DMS153 (cell line): ENCODE data around the gene SRSF8.
"Not testable (repeated sequence)": the region's sequence is repeated elsewhere in the genome, so short reads cannot be mapped to it uniquely, and the experiment has no call there.

ENCODE experiments used
- DNase-seq: peaks from one replicate; lab custom pipeline; 2025; lab: John Stamatoyannopoulos, UW

Gene SRSF8

DNA sequence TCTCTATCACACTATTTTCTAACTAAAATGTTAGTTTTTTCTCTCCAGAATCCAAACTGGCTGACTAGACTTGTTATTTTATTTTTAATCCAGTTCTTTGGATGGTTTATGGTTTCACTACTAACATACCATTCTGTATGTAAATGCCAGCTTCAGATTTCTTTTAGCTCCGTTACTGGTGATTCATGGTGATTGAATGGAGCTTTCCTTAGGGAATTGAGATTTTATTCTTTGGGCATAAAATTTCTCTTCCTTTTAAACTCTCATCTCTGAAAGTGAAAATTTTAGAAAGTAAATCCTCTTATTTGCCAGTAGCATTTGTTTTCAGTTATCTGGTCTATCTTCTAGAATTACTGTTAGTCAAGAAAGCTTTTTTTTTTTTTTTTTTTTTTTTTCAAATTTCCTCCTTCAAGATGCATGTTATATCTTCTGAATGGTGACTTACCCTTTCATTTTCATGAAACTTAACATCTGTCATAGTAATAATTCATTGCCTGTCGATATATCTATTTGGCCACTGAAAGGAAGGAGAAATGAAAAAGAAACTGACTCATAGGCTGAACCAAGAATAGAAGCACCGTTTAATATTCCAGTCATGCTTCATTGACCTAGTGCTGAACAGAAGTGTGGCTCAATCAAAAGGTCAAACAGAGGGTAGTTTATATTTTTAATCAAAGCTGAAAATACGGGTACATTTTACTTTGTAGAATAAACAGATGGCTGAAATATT lies 29.3 kb downstream of the SRSF8 start:
- no peak for DNase-seq

DNA sequence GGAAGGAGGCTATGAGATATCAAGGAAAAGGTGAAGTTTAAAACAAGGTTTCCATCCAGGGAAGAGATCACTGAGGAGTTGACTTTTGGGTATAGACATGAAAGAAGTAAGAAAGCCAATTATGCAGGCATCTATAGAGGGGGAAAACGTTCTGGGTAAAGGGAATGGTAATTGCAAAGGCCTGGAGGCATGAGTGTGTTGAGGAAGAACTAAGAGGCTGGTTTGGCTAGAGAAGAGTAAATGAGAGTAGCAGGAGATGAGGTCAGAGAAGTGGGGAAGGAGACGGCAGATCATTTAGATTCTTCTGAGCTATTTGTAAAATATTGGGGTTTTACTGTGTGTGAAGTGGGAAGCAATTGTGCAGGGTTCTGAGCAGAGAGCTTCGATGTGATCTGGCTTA lies 30.5 kb downstream of the SRSF8 start:
- no peak for DNase-seq

DNA sequence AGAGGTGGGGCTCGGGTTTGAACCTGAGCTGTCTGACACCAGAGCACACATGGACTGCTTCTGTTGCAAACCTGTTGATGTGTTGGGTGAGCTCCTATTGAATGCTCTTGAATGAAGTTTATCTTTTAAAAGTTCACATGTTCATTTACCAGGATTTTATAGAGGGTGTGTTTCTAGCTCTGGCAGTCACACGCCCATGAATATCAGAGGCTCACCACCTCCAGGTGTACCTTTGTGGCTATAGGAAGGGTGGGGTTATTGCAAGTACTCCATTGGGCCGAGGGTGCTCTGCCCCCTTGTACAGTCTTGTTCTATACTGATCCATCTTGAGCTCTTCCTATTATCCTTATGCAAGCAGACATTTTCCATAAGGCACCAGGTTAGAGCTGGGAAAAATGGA lies 32.1 kb downstream of the SRSF8 start:
- DNase-seq = no peak

DNA sequence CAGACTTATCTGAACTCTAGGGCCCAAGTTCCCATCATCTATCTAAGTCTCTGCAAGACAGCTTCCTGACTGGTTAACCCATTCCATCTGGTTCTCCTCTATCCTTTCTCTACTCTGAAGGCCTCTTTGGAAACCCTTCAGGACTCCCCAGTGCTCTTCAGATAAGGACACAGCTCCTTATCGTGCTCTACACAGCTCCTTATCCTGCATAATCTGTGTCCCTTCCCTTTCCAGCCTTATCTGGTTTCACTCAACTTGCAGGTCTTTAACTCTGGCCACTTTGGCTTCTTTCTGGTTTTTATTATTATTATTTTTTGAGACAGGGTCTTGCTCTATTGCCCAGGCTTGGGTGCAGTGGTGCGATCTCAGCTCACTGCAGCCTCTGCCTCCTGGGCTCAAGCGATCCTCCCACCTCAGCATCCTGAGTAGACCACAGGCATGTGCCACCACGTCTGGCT lies 33.5 kb downstream of the SRSF8 start:
- no peak for DNase-seq

DNA sequence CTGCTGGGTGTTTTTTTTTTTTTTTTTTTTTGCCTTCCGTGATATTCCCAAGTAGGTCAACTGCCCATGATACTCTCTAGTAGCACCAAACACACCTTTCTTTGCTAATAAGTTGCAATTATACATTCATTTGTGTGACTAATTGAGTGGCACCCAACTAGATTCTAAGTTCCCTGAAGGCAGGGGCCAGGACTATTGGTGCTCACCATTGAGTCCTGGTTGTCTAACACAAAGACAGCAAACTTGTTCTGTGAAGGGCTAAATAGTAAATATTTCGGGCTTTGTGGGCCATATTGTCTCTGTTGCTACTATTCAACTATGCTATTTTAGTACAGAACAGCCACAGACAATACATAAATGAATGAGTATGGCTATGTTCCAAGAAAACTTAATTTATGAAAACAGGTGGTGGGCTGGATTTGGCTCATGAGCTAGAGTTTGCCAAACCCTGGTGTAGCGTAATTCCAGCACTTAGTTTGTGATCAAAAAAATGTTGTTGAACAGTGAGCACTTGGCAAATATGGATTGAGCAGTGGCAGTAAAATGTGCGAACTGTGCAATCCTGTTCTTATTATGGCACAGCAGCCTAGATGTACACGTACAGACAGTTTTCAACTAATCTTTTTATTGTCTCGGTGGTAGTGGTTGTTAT lies 34.3 kb downstream of the SRSF8 start:
- DNase-seq = no peak

DNA sequence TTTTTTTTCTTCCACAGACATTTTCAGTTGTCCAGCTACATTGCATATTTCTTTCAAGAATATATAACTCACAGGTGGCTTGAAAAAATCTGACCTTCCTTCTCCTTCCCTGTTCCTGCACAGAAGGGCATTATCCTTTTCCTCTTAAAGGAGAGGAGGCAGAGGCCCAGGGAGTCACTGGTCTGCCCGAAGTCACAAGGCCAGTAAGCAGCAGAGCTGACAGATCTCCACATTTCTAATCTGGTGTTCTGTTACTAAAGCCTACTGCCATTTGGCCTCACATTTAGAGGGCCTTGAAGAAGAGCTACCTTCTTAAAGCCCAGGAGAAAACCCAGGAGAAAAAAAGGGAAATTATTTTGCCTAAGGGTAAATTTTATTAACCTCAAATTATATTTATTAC lies 35.2 kb downstream of the SRSF8 start:
- DNase-seq = no peak

DNA sequence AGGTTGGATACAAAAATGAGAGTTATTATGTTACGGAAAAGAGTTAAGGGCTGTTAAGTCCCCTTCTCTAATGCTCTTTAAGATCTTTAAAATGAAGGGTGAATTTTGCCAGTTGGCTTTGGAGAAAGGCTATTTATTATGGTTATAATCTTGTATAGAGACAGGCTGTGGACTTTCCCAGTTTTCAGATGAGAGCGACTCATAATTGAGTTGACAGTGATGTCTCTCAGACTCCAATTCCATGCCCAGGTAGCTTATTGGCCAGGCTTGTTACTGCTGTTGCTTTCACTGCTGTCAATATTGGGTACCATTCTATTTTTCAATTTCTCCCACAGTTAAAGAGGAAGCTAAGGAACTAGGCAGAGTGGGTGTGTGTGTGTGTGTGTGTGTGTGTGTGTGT lies 36.0 kb downstream of the SRSF8 start:
- DNase-seq = no peak

DNA sequence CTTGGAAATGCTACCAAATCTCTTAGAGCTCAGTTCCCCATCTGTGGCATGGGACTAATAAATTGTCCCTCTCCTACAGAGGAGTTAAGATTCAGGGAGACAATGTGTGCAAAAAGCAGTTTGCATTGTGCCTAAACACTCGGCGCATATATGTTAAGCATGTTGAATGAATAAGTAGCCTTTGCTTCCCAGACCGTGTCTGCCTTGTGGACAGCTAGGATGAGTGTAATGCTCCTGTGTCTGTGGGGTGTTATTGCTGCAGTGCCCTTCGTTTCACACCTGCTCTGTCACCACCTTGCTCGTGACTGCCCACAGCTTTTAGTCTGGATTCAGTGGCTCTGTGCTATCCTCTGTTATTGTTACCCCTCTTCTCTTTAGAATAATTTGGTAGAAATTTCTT lies 37.0 kb downstream of the SRSF8 start:
- no peak for DNase-seq

DNA sequence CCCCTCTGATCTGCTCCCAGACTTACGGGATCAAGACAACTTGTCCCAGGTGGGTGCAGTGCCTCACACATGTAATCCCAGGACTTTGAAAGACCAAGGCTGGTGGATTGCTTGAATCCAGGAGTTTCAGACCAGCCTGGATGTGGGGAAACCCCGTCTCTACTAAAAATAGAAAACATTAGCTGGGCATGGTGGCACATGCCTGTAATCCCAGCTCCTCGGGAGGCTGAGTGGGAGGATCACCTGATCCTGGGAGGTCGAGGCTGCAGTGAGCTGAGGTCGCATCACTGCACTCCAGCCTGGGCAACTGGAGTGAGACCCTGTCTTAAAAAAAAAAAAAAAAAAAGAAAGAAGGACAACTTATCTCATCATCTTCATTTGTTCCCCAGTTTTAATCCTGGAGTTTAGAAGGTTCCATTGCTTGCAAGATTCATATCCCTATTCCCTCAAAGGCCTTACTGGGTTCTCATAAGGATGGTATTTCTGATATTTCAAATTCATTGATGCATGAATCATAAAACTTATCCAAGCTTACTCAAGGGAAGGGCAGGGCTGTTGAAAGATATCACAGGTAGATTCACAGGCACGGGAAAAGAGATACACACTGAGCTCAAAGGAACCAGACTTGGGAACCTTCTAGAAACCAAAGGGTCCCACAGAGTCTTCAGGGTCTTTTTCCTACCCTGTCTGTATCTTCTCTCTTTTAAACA lies 37.6 kb downstream of the SRSF8 start:
- DNase-seq = no peak

DNA sequence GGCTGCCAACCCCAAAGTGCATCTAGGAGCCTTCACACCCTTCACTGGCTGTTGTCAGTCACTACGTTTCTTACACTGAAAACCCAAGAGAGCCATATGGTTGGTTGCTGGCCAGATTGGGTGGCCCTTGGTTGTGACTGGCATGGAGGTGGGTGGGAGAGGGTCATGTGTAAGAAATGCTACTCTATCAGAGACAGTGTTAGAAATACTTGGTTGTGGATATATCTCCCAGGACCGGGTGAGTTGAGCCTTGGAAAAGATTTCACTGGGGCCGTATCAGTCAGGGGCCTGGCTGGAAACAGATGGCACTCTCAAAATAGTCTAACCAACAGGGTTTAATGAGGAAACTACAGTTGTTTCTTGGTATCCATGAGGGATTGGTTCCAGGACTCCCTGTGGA lies 38.1 kb downstream of the SRSF8 start:
- DNase-seq = no peak

DNA sequence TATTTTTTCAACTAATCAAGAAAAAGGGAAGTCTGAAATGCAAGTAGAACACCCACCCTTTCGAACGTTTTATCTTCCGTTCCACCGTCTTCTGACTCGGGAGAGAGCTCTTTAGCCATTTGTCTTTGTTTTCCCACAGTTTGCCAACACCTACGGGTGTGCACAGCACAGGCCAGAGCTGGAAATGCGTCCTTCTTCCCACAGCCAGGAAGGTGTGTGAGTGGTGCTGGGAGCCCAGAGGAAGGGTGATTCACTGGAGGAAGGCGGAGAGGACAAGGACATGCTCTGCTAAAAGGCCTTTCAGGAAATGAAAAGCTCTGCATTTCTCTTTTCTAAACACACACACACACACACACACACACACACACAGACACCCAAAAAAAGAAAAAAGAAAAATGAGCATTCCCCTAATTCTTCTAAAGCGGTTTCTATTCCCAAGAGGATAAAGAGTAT lies 41.5 kb downstream of the SRSF8 start:
- DNase-seq = no peak

DNA sequence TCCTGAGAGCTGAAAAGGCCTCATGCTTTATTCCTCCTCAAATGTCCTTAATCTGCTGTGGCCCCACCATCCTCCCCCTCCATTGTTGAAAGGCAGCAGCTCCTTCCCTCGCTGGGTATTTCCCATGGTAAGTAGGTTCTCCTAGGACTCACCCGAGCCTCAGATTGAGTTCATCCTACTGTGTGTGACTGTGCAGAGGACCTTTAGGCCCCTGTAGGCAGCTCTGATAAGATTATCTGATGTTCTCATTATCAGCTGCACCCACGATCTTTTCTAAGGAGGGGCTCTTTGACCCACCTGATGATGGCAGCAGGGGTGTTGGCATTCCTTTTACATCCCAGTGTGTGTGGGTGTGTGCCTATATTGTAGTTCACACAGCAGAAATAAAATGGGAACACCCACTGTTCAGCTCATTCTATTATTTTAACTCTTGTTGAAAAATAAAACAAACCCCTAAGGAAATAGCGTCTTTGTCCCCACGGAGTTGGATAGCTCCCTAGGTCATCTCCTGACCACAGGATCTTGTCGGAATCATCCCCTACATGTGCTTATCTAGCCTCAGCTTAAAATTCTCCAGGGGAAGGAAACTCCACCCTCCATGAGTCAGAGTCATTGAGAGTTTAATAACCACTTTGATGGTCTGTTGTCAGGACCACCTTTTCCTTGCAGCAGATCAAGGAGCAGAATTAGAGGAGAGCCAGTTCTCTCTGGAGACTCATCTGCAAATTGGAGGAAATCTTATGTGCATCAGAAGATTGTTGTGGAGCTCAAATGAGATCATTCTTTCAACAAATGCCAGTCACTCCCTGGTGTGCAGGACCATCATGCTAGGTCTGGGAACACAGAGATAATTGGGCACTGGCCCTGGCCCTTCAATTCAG lies 42.2 kb downstream of the SRSF8 start:
- no peak for DNase-seq

DNA sequence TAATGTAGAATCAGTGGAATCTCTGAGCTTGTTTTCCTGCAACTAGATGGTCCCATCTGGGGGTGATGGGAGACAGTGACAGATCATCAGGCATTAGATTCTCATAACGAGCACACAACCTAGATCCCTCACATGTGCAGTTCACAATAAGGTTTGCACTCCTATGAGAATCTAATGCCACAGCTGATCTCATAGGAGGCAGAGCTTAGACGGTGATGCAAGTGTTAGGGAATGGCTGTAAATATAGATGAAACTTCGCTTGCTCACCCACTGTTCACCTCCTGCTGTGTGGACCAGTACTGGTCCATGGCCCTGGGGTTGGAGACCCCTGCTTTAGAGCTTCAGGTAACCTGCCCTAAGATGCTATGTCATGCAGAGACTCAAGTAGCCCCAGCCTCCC lies 44.8 kb downstream of the SRSF8 start:
- not testable (repeated sequence) for DNase-seq

DNA sequence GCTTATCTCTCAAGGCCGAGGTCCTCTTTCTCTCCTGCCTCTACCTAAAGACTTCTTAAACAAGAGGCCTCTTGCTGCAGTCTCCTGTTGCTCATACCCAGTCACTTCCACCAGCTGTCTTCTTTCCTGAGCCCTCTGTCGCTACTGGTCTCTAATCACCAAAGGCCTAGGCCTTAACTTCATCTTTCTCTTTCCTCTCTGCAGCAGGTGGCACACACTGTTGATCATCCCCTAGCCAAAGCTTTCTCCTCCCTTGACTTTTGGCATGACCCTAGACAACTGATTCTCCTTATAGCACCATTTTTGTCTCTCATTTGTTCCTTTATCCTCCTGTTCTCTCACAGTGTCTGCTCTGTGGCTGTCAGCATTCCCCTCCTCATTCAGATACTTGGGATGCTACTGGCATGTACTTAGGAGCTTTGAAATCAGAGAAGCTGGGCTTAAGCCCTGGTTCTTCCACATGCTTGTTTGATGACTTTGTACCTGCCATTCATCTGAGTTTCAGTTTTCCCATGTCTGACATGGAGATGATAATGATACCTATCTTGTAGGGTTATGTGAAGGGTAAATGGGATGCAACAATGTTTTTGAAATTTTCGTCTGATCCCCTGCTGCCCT lies 45.3 kb downstream of the SRSF8 start:
- no peak for DNase-seq

DNA sequence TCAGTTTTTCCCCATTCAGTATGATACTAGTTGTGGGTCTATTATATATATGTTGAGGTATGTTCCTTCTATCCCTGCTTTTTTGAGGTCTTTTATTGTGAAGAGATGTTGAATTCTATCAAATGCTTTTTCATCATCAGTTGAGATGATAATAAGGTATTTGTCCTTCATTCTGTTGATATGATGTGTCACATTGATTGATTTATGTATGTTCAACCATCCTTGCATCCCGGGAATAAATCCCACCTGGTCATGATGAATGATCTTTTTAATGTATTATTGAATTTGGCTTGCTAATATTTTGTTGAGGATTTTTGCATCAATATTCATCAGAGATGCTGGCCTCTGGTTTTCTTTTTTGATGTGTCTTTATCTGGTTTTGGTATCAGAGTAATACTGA lies 48.9 kb downstream of the SRSF8 start:
- DNase-seq = no peak

DNA sequence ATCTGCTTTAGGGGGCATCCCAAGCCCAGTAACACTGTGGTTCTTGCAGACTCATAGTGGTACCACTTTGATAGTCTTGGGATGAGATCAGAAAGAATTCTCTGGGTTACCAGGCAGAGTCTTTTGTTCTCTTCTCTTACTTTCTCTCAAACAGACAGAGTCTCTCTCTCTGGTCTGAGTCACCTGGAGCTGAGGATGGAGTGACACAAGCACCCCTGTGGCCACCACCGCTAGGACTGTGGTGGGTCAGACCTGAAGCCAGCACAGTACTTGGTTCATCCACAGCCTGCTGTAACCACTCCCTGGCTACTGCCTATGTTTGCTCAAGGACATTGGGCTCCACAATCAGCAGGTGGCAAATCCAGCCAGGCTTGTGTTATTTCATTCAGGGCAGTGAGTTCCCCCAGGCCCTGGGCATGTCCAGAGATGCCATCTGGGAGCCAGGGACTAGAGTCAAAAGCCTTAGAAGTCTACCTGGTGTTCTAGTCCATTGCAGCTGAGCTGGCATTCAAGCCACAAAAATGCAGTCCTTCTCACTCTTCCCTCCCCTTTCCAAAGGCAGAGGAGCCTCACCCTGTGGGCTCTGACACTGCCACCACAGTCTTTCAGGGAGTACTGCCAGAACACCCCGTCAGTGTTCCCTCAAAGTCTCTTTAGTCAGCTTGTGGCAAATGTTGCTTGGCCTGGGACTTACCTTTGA lies 52.8 kb downstream of the SRSF8 start:
- no peak for DNase-seq
